ENCODE results near the gene ATIC. TPM values are rescaled to one million over a fixed set of nuclear protein-coding genes. Genes with fewer than 3 reads are reported as not detected.

The ATIC gene
- total RNA-seq, 1 donor = 20.3 TPM

GRCh38 chr2:215363039-215363438 lies 51.2 kb downstream of the ATIC start:
- H3K4me3 ChIP-seq (ENCODE audit: low read depth, low read length) = no peak overlapping the region
- no peak for TF ChIP-seq CTCF (IDR thresholded peaks at IDR 0.05; ENCODE audit: insufficient read depth, low read depth, low read length)
- DNase-seq (ENCODE audit: low read depth) = no peak

- no peak for TF ChIP-seq CTCF (IDR thresholded peaks at IDR 0.05; ENCODE audit: insufficient read depth, low read depth, low read length)
- H3K4me3 ChIP-seq (ENCODE audit: low read depth, low read length) = no peak overlapping the region
- peak; percentile 6 for DNase-seq (ENCODE audit: low read depth)
These were observed 51.8 kb downstream of the ATIC start for GRCh38 chr2:215363461-215364156.

GRCh38 chr2:215364157-215365155 lies 52.6 kb downstream of the ATIC start:
- DNase-seq (ENCODE audit: low read depth) = peak; percentile 6
- H3K4me3 ChIP-seq (ENCODE audit: low read depth, low read length) = no peak overlapping the region
- TF ChIP-seq CTCF (IDR thresholded peaks at IDR 0.05; ENCODE audit: insufficient read depth, low read depth, low read length) = no peak

- no peak overlapping the region for H3K4me3 ChIP-seq (ENCODE audit: low read depth, low read length)
- no peak for TF ChIP-seq CTCF (IDR thresholded peaks at IDR 0.05; ENCODE audit: insufficient read depth, low read depth, low read length)
- no peak for DNase-seq (ENCODE audit: low read depth)
These were observed 53.4 kb downstream of the ATIC start for GRCh38 chr2:215365184-215365658.

GRCh38 chr2:215366440-215367032 lies 54.7 kb downstream of the ATIC start:
- DNase-seq (ENCODE audit: low read depth) = no peak

More at GRCh38 chr2:215366440-215367032, 54.7 kb downstream of the ATIC start:
- no peak for TF ChIP-seq CTCF (IDR thresholded peaks at IDR 0.05; ENCODE audit: insufficient read depth, low read depth, low read length)
- no peak overlapping the region for H3K4me3 ChIP-seq (ENCODE audit: low read depth, low read length)

All from fibroblast of villous mesenchyme (primary cell).